CD14-positive monocyte (primary cell): ENCODE data around the gene TMPRSS11D. TPM values are rescaled to one million over a fixed set of nuclear protein-coding genes. Genes with fewer than 3 reads are reported as not detected.

Source experiments
- DNase-seq, 3 donors: peaks; one replicate each; pipeline ENCODE4 v3.0.0-alpha.2; 2011 to 2022
- H2AFZ ChIP-seq: 2 replicates; pipeline ENCODE4 v1.6.0; 2012; ENCODE audit warnings: mild to moderate bottlenecking, low read depth, low read length, inconsistent platforms; ENCODE audit not compliant: insufficient read depth, poor library complexity, severe bottlenecking
- H3K27ac ChIP-seq, 2 donors: 1 replicate in 1 of 2; 2 replicates in 1 of 2; pipeline ENCODE4 v1.5.1; 2012 to 2013; ENCODE audit warnings: low read length in 2 of 2, control low read depth in 1 of 2, inconsistent platforms in 1 of 2, low read depth in 1 of 2, mild to moderate bottlenecking in 1 of 2
- H3K27me3 ChIP-seq, 2 donors: one replicate each; pipeline versions ENCODE4 v1.6.0 to v1.6.1; 2011 to 2013; ENCODE audit warnings: low read length in 2 of 2; ENCODE audit not compliant: control insufficient read depth in 2 of 2, insufficient read depth in 2 of 2
- H3K36me3 ChIP-seq, 2 donors: replicated peaks in 1 of 2; 1 replicate in 1 of 2; 2 replicates in 1 of 2; pipeline versions ENCODE4 v1.5.1 to v1.6.1; 2012 to 2013; ENCODE audit warnings: low read length in 2 of 2, control low read depth in 1 of 2, inconsistent platforms in 1 of 2, mild to moderate bottlenecking in 1 of 2; ENCODE audit not compliant: insufficient read depth in 2 of 2, control insufficient read depth in 1 of 2
- H3K4me1 ChIP-seq, 2 donors: 1 replicate in 1 of 2; 2 replicates in 1 of 2; pipeline versions ENCODE4 v1.5.1 to v1.6.1; 2012 to 2013; ENCODE audit warnings: low read length in 2 of 2, control low read depth in 1 of 2, inconsistent platforms in 1 of 2, mild to moderate bottlenecking in 1 of 2, moderate library complexity in 1 of 2; ENCODE audit not compliant: insufficient read depth in 2 of 2, control insufficient read depth in 1 of 2
- H3K4me2 ChIP-seq: replicated peaks from 2 replicates; pipeline ENCODE3; 2012; ENCODE audit warnings: low read length, moderate library complexity, mild to moderate bottlenecking; ENCODE audit not compliant: poor library complexity, severe bottlenecking; ENCODE audit errors: extremely low read depth
- H3K4me3 ChIP-seq, 3 experiments: fragments of 200-600 bp in 1 of 3; sonication (generic) in 1 of 3; replicated peaks in 1 of 3; 1 replicate in 2 of 3; 2 replicates in 1 of 3; pipeline ENCODE4 v1.5.1; 2011 to 2013; ENCODE audit warnings: low read length in 3 of 3, mild to moderate bottlenecking in 3 of 3, control low read depth in 2 of 3, low read depth in 2 of 3, inconsistent platforms in 1 of 3, moderate library complexity in 1 of 3
- H3K79me2 ChIP-seq: 2 replicates; pipeline ENCODE4 v1.6.0; 2012; ENCODE audit warnings: mild to moderate bottlenecking, control low read depth, inconsistent platforms, low read length, moderate library complexity; ENCODE audit not compliant: insufficient read depth
- H3K9ac ChIP-seq: 2 replicates; pipeline ENCODE4 v1.6.0; 2017; ENCODE audit warnings: low read length, mild to moderate bottlenecking; ENCODE audit not compliant: insufficient read depth, poor library complexity, severe bottlenecking
- H3K9me3 ChIP-seq, 2 donors: replicated peaks in 1 of 2; 1 replicate in 1 of 2; 2 replicates in 1 of 2; pipeline versions ENCODE4 v1.5.1 to v1.6.1; 2012 to 2013; ENCODE audit warnings: low read length in 2 of 2, control low read depth in 1 of 2; ENCODE audit not compliant: control insufficient read depth in 1 of 2, insufficient read depth in 1 of 2
- H4K20me1 ChIP-seq: 2 replicates; pipeline ENCODE4 v1.6.0; 2012; ENCODE audit warnings: mild to moderate bottlenecking, low read length, control low read depth, moderate library complexity; ENCODE audit not compliant: insufficient read depth
- H3K27ac Mint-ChIP-seq, 7 donors: one replicate each; pipeline ENCODE4 v1.8.0; 2020; ENCODE audit warnings: mild to moderate bottlenecking in 7 of 7, mixed read lengths in 7 of 7, moderate library complexity in 6 of 7, inconsistent platforms in 2 of 7
- H3K27me3 Mint-ChIP-seq, 3 donors: one replicate each; pipeline ENCODE4 v1.8.0; 2021 to 2022; ENCODE audit warnings: low read depth in 3 of 3, mild to moderate bottlenecking in 3 of 3, mixed read lengths in 3 of 3, moderate library complexity in 3 of 3, inconsistent platforms in 1 of 3
- H3K36me3 Mint-ChIP-seq, 2 donors: one replicate each; pipeline ENCODE4 v1.8.0; 2020; ENCODE audit warnings: mixed read lengths in 2 of 2, inconsistent platforms in 1 of 2, mild to moderate bottlenecking in 1 of 2
- H3K4me1 Mint-ChIP-seq: one replicate; pipeline ENCODE4 v1.8.0; 2020; ENCODE audit warnings: mild to moderate bottlenecking, mixed read lengths
- H3K4me3 Mint-ChIP-seq, 2 donors: one replicate each; pipeline ENCODE4 v1.8.0; 2020; ENCODE audit warnings: mild to moderate bottlenecking in 2 of 2, mixed read lengths in 2 of 2, moderate library complexity in 1 of 2
- H3K9me3 Mint-ChIP-seq, 7 donors: one replicate each; pipeline ENCODE4 v1.8.0; 2020 to 2022; ENCODE audit warnings: mixed read lengths in 7 of 7, mild to moderate bottlenecking in 6 of 7, moderate library complexity in 6 of 7, inconsistent platforms in 2 of 7
- CTCF ChIP-seq: fragments of 200-600 bp; IDR thresholded peaks from one replicate; pipeline ENCODE4 v1.8.0; 2022; ENCODE audit warnings: antibody characterized with exemption, mild to moderate bottlenecking
- WGBS: methylation state at CpG from one replicate; pipeline ENCODE4 v1.1.5; 2013; ENCODE audit warnings: missing lambda C conversion rate; ENCODE audit not compliant: insufficient coverage; 5-methylcytosine and 5-hydroxymethylcytosine counted together
- intact Hi-C, 2 donors: fragments of 100-400 bp; cut with micrococcal nuclease; formaldehyde crosslinking; loops; one replicate each; pipeline versions ENCODE4 v1.15.0 to v1.15.1; 2023
- polyA plus RNA-seq, 3 donors: library from polyadenylated mRNA; depleted of rRNA in 1 of 3; unstranded in 2 of 3; stranded (reverse) in 1 of 3; fragments of 300-500 nt in 2 of 3; fragments of >200 nt in 1 of 3; fragmentation: Illumina TruSeq in 2 of 3; gene quantifications; 1 replicate in 2 of 3; 2 replicates in 1 of 3; pipeline ENCODE4 v1.2.3, GENCODE V29; 2012 to 2021

TMPRSS11D gene
- polyA plus RNA-seq, 3 donors = not detected

DNA sequence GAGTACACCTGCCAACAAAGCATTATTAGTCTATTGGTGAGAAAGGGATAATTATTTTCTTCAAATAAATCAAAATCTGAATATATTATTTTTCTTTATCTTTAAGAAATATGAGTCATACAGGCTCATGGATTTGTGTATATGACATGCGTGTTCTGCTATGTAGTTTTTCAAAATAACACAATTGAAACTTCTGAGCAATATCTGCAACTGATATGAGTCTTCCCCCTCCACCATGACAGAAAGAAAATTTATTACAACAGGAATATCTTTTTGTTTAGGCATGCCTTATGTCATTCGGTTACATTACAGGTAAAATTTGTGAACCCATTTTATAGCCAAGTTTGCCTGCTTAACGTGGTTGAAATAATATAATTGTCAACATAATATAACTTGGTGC, 47.5 kb upstream of the TMPRSS11D start:
- WGBS = no CpG with 5 or more reads among the region's 3 CpGs
- no peak for DNase-seq

GRCh38 chr4:67929426-67929825, 45.6 kb upstream of the TMPRSS11D start:
- Mint-ChIP-seq H3K4me3 (no peak overlapping the region), H3K9me3 (peaks cover 0 to 7% (median 3%) of the 10 kb centered on the region in 7 donors), H3K36me3 (no peaks in the 10 kb centered on the region), H3K4me1 (no peaks in the 10 kb centered on the region), H3K27ac (no peak overlapping the region), H3K27me3 (no peaks in the 10 kb centered on the region)
- H3K36me3 ChIP-seq = no peaks in the 10 kb centered on the region
- H3K9me3 ChIP-seq = peaks cover 0 to 7% of the 10 kb centered on the region in 2 donors
- no peaks in the 10 kb centered on the region for H3K4me1 ChIP-seq
- no peaks in the 10 kb centered on the region for H3K79me2 ChIP-seq
- intact Hi-C loops = no loop called here
- H2AFZ ChIP-seq = no peak overlapping the region
- no peak overlapping the region for H3K4me3 ChIP-seq
- no peak for DNase-seq
- H3K4me2 ChIP-seq = no peak overlapping the region
- H3K27ac ChIP-seq = no peak overlapping the region
- H4K20me1 ChIP-seq = no peaks in the 10 kb centered on the region
- WGBS = no CpG with 5 or more reads among the region's 3 CpGs
- H3K9ac ChIP-seq = no peak overlapping the region
- TF ChIP-seq CTCF = no peak
- no peaks in the 10 kb centered on the region for H3K27me3 ChIP-seq

More for the DNA sequence above, 47.5 kb upstream of the TMPRSS11D start:
- Histone ChIP-seq H3K79me2 (no peaks in the 10 kb centered on the region), H2AFZ (no peak overlapping the region), H3K27ac (no peak overlapping the region), H3K4me2 (no peak overlapping the region), H3K9me3 (peaks cover 0 to 7% of the 10 kb centered on the region in 2 donors), H4K20me1 (no peaks in the 10 kb centered on the region), H3K4me3 (no peak overlapping the region), H3K27me3 (no peaks in the 10 kb centered on the region), H3K36me3 (no peaks in the 10 kb centered on the region), H3K9ac (no peak overlapping the region), H3K4me1 (no peaks in the 10 kb centered on the region)
- no peaks in the 10 kb centered on the region for H3K4me1 Mint-ChIP-seq
- H3K36me3 Mint-ChIP-seq = no peaks in the 10 kb centered on the region
- H3K9me3 Mint-ChIP-seq = peaks cover 0 to 3% (median 0%) of the 10 kb centered on the region in 7 donors
- no peak overlapping the region for H3K4me3 Mint-ChIP-seq
- no peak for TF ChIP-seq CTCF
- intact Hi-C loops = no loop called here
- no peaks in the 10 kb centered on the region for H3K27me3 Mint-ChIP-seq
- H3K27ac Mint-ChIP-seq = no peak overlapping the region
